Prostate gland (tissue), 2 donors: ENCODE data around the gene WWOX.

Experiments used
- CTCF ChIP-seq, 4 experiments: fragments of 200-600 bp in 2 of 4; fragments of 450-650 bp in 2 of 4; sonication (generic) in 2 of 4; IDR thresholded peaks; 1 replicate in 3 of 4; 2 replicates in 1 of 4; pipeline ENCODE4 v1.5.1; 2016 to 2019; ENCODE audit warnings: antibody characterized with exemption in 4 of 4, mild to moderate bottlenecking in 2 of 4, moderate library complexity in 2 of 4
- POLR2A ChIP-seq: fragments of 450-650 bp; IDR thresholded peaks from one replicate; pipeline ENCODE4 v1.6.1; 2016; ENCODE audit warnings: antibody characterized with exemption, mild to moderate bottlenecking
- POLR2AphosphoS5 ChIP-seq: sonication (generic); formaldehyde crosslinking; IDR thresholded peaks from one replicate; pipeline ENCODE4 v1.6.1; 2017; ENCODE audit warnings: antibody characterized with exemption

GRCh38 chr16:78878570-78878969, 779.1 kb downstream of the WWOX start:
- TF ChIP-seq POLR2A, result no peak
- no peak for TF ChIP-seq CTCF (IDR thresholded peaks at IDR 0.05)
- TF ChIP-seq POLR2AphosphoS5, result no peak
